GM23338 (cell line): ENCODE results near the gene NLRP5. TPM values are rescaled to one million over a fixed set of nuclear protein-coding genes. Genes with fewer than 3 reads are reported as not detected.
"Not testable (repeated sequence)": the region's sequence is repeated elsewhere in the genome, so short reads cannot be mapped to it uniquely, and the experiment has no call there.

Experiments used
- ATAC-seq: fragments of 200-7000 bp; cut with Tn5 transposase; 3 replicates; pipeline ENCODE4 v1.9.1; 2020
- DNase-seq: peaks from one replicate; pipeline ENCODE4 v3.0.0-alpha.2; 2015; ENCODE audit warnings: low spot score
- H2AFZ ChIP-seq: fragments of 200-600 bp; sonication (generic); 2 replicates; pipeline ENCODE4 v1.8.0; 2016; ENCODE audit warnings: antibody characterized with exemption, mild to moderate bottlenecking, moderate library complexity
- H3F3A ChIP-seq: fragments of 200-600 bp; sonication (generic); replicated peaks from 2 replicates; pipeline ENCODE4 v1.8.0; 2017; ENCODE audit warnings: antibody characterized with exemption, mixed run types, low read depth
- H3K27ac ChIP-seq: fragments of 200-600 bp; sonication (generic); 2 replicates; pipeline ENCODE4 v1.6.1; 2016; ENCODE audit warnings: low read depth
- H3K27me3 ChIP-seq: fragments of 200-600 bp; sonication (generic); 2 replicates; pipeline ENCODE4 v1.8.0; 2016; ENCODE audit warnings: mild to moderate bottlenecking, mixed run types, moderate library complexity; ENCODE audit not compliant: insufficient read depth
- H3K36me3 ChIP-seq: fragments of 200-600 bp; sonication (generic); 2 replicates; pipeline ENCODE4 v1.8.0; 2016; ENCODE audit warnings: mild to moderate bottlenecking; ENCODE audit not compliant: insufficient read depth
- H3K4me1 ChIP-seq: fragments of 200-600 bp; sonication (generic); 2 replicates; pipeline ENCODE4 v1.8.0; 2016; ENCODE audit warnings: mild to moderate bottlenecking, moderate library complexity; ENCODE audit not compliant: insufficient read depth
- H3K4me2 ChIP-seq: fragments of 200-600 bp; sonication (generic); 2 replicates; pipeline ENCODE4 v1.7.1; 2017; ENCODE audit warnings: mixed run types
- H3K4me3 ChIP-seq: fragments of 200-600 bp; sonication (generic); 2 replicates; pipeline ENCODE4 v1.6.1; 2016; ENCODE audit warnings: mixed run types
- H3K79me2 ChIP-seq: fragments of 200-600 bp; sonication (generic); replicated peaks from 2 replicates; pipeline ENCODE4 v1.8.0; 2017; ENCODE audit warnings: mild to moderate bottlenecking; ENCODE audit not compliant: insufficient read depth
- H3K9me2 ChIP-seq: fragments of 200-600 bp; sonication (generic); 2 replicates; pipeline ENCODE4 v1.8.0; 2017; ENCODE audit not compliant: insufficient read depth
- H4K20me1 ChIP-seq: fragments of 200-600 bp; sonication (generic); replicated peaks from 2 replicates; pipeline ENCODE4 v1.8.0; 2017; ENCODE audit warnings: mild to moderate bottlenecking; ENCODE audit not compliant: insufficient read depth
- H3K27ac Mint-ChIP-seq: 2 replicates; pipeline ENCODE4 v1.8.0; 2020; ENCODE audit warnings: inconsistent platforms, mild to moderate bottlenecking, moderate library complexity, mixed read lengths
- H3K27me3 Mint-ChIP-seq: 3 replicates; pipeline ENCODE4 v1.8.0; 2022; ENCODE audit warnings: low read depth, mild to moderate bottlenecking, moderate library complexity, mixed read lengths, inconsistent platforms; ENCODE audit not compliant: insufficient read depth, poor library complexity
- H3K36me3 Mint-ChIP-seq: 3 replicates; pipeline ENCODE4 v1.8.0; 2021; ENCODE audit warnings: low read depth, mild to moderate bottlenecking, inconsistent platforms, moderate library complexity, mixed read lengths
- H3K4me1 Mint-ChIP-seq: 3 replicates; pipeline ENCODE4 v1.8.0; 2020; ENCODE audit warnings: mild to moderate bottlenecking, inconsistent platforms, mixed read lengths
- H3K4me3 Mint-ChIP-seq: 3 replicates; pipeline ENCODE4 v1.8.0; 2021; ENCODE audit warnings: moderate library complexity, mild to moderate bottlenecking, inconsistent platforms, mixed read lengths
- H3K9me3 Mint-ChIP-seq: 3 replicates; pipeline ENCODE4 v1.8.0; 2020; ENCODE audit warnings: moderate library complexity, mild to moderate bottlenecking, inconsistent platforms, mixed read lengths
- STAT1 ChIP-seq: IDR thresholded peaks from one replicate; pipeline ENCODE4 v1.6.1; 2016; ENCODE audit warnings: antibody characterized with exemption; ENCODE audit not compliant: unreplicated experiment
- ZNF114 ChIP-seq: fragments of 250-450 bp; sonication (Bioruptor Pico); IDR thresholded peaks from 2 replicates; pipeline ENCODE4 v1.5.0; 2020; ENCODE audit warnings: mild to moderate bottlenecking, moderate library complexity
- polyA plus RNA-seq: library from polyadenylated mRNA; unstranded; fragments of >200 nt; fragmentation: Nextera tagmentation; extraction: Ambion mirVana; gene quantifications from 2 replicates; pipeline ENCODE4 v1.2.1, GENCODE V29; 2016
- total RNA-seq: library from RNA; depleted of rRNA; stranded (reverse); fragments of >200 nt; shearing (Covaris generic); gene quantifications from 2 replicates; pipeline ENCODE4 v1.2.3, GENCODE V29; 2014

Gene NLRP5
- total and polyA plus RNA-seq, 2 experiments from 2014 or later = not detected

DNA sequence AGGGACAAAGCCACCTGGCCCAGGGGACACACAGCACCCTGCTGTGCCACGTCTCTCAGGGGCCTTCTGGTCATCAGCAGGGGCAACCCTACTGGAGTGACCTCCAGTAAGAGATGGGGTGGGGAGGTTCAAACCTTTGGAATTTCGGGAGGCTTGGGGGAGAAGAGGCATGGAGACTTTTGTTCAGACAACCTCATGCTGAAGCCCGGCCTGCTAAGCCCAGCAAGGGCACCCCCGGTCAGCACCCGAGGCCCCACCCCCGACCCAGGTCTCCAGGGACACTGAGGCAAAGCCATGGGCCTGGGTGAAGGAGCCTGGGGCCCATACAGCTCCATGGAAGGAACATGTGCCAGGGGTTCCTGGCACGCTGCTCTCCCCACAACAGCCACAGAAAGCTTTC, 111.2 kb downstream of the NLRP5 start:
- H3K27me3 ChIP-seq = no peaks in the 10 kb centered on the region
- TF ChIP-seq ZNF114 (CRISPR knock-in tag) = no peak
- no peaks in the 10 kb centered on the region for H3K4me1 ChIP-seq
- Mint-ChIP-seq H3K27ac (no peak overlapping the region), H3K9me3 (peaks cover 2% of the 10 kb centered on the region), H3K4me1 (peaks cover 3% of the 10 kb centered on the region), H3K27me3 (peaks cover 11% of the 10 kb centered on the region), H3K4me3 (no peak overlapping the region), H3K36me3 (peaks cover 51% of the 10 kb centered on the region)
- H3K79me2 ChIP-seq = peaks cover 73% of the 10 kb centered on the region
- no peak for DNase-seq
- ATAC-seq = no peak
- H4K20me1 ChIP-seq = peaks cover 7% of the 10 kb centered on the region
- H3K36me3 ChIP-seq = peaks cover 4% of the 10 kb centered on the region; the same call in 1 of the 2 replicates
- H3K4me2 ChIP-seq = no peak overlapping the region
- H3K27ac ChIP-seq = no peak overlapping the region
- no peak overlapping the region for H3K4me3 ChIP-seq
- H3K9me2 ChIP-seq = no peaks in the 10 kb centered on the region
- H3F3A ChIP-seq = no peaks in the 10 kb centered on the region
- no peak overlapping the region for H2AFZ ChIP-seq

DNA sequence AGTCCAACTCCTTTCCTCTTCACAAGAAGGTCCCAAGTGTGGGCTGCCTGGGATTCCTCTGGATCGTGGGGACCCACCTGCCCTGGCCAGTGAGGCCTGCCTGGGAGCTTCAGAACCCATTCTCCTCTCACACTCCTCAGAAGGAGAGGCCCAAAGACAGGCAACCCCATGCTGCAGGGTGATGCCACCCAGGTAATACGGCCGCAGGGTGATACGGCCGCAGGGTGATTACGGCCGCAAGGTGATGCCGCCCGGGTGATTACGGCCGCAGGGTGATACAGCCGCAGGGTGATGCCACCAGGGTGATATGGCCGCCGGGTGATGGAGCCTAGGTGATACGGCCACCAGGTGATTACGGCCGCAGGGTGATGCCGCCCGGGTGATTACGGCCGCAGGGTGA, 111.7 kb downstream of the NLRP5 start:
- H3K9me3 Mint-ChIP-seq, H3F3A ChIP-seq, H4K20me1 ChIP-seq, H2AFZ ChIP-seq, H3K9me2 ChIP-seq, H3K27ac Mint-ChIP-seq, H3K27ac ChIP-seq, H3K27me3 ChIP-seq, H3K4me1 Mint-ChIP-seq, H3K36me3 ChIP-seq, H3K4me2 ChIP-seq, H3K4me1 ChIP-seq, H3K4me3 ChIP-seq, ATAC-seq, H3K4me3 Mint-ChIP-seq, DNase-seq: not testable (repeated sequence)
- peaks cover 47% of the 10 kb centered on the region for H3K36me3 Mint-ChIP-seq
- H3K27me3 Mint-ChIP-seq = peaks cover 11% of the 10 kb centered on the region
- H3K79me2 ChIP-seq = peaks cover 73% of the 10 kb centered on the region

- Mint-ChIP-seq H3K4me1 (no peaks in the 10 kb centered on the region; the same call in 2 of the 3 replicates), H3K27me3 (peaks cover 7% of the 10 kb centered on the region), H3K9me3 (no peaks in the 10 kb centered on the region; the same call in none of the 3 replicates), H3K4me3 (no peak overlapping the region), H3K36me3 (peaks cover 40% of the 10 kb centered on the region), H3K27ac (no peak overlapping the region)
- Histone ChIP-seq H3K27ac (no peak overlapping the region), H3K36me3 (peaks cover 4% of the 10 kb centered on the region; the same call in 1 of the 2 replicates), H2AFZ (no peak overlapping the region), H3K27me3 (no peaks in the 10 kb centered on the region), H3K4me2 (no peak overlapping the region), H3K79me2 (peaks cover 68% of the 10 kb centered on the region), H3K4me1 (no peaks in the 10 kb centered on the region), H3K9me2 (no peaks in the 10 kb centered on the region), H3F3A (no peaks in the 10 kb centered on the region), H3K4me3 (no peak overlapping the region), H4K20me1 (peaks cover 7% of the 10 kb centered on the region)
- no peak for TF ChIP-seq STAT1
- ATAC-seq (no peak), DNase-seq (no peak)
These were observed 112.4 kb downstream of the NLRP5 start for GRCh38 chr19:56098731-56099568.
